H1 (cell line): ENCODE data around the gene B3GAT1. TPM values are rescaled to one million over a fixed set of nuclear protein-coding genes. Genes with fewer than 3 reads are reported as not detected.
A peak's percentile ranks its signal among the peaks of the same experiment; 100 is the strongest.

Experiments
- CTCF ChIA-PET: fragments of 300-600 bp; sonication (Branson Sonifier 250); formaldehyde crosslinking; loops from one replicate; lab custom pipeline; 2021; ENCODE audit not compliant: partially characterized antibody; lab: Charles Lee
- POLR2A ChIA-PET: fragments of 300-600 bp; sonication (Branson Sonifier 250); formaldehyde crosslinking; loops from one replicate; lab custom pipeline; 2021; ENCODE audit warnings: inconsistent platforms; ENCODE audit not compliant: partially characterized antibody; lab: Charles Lee
- DNase-seq, 2 experiments: peaks; one replicate each; pipeline versions ENCODE4 v3.0.0 to v3.0.0-alpha.2; 2010 to 2022; ENCODE audit warnings: low spot score in 2 of 2, low read depth in 1 of 2, mixed read lengths in 1 of 2
- FAIRE-seq: peaks from 2 replicates; lab custom pipeline; 2011; peaks lifted over from hg19 to GRCh38; lab: Jason Lieb, UNC
- H2AFZ ChIP-seq: 2 replicates; pipeline ENCODE4 v1.8.1; 2012; ENCODE audit warnings: low read length, inconsistent platforms
- H2AK5ac ChIP-seq: 2 replicates; pipeline ENCODE4 v1.6.1; 2013; ENCODE audit warnings: low read depth, low read length
- H2BK120ac ChIP-seq: replicated peaks from 2 replicates; pipeline ENCODE3; 2013; ENCODE audit warnings: low read depth, low read length, inconsistent platforms
- H2BK12ac ChIP-seq: 2 replicates; pipeline ENCODE4 v1.6.1; 2013; ENCODE audit warnings: low read depth, low read length
- H2BK15ac ChIP-seq: 2 replicates; pipeline ENCODE4 v1.6.1; 2013; ENCODE audit warnings: low read length
- H2BK20ac ChIP-seq: 2 replicates; pipeline ENCODE4 v1.6.1; 2013; ENCODE audit warnings: low read length
- H2BK5ac ChIP-seq: 2 replicates; pipeline ENCODE4 v1.6.1; 2013; ENCODE audit warnings: low read depth, low read length
- H3K14ac ChIP-seq: 2 replicates; pipeline ENCODE4 v1.6.1; 2013; ENCODE audit warnings: inconsistent platforms; ENCODE audit not compliant: insufficient read length
- H3K18ac ChIP-seq: 2 replicates; pipeline ENCODE4 v1.6.1; 2013; ENCODE audit warnings: low read length; ENCODE audit errors: extremely low read depth
- H3K23ac ChIP-seq: 2 replicates; pipeline ENCODE4 v1.6.1; 2013; ENCODE audit warnings: inconsistent platforms; ENCODE audit not compliant: insufficient read length
- H3K23me2 ChIP-seq: 2 replicates; pipeline ENCODE4 v1.6.1; 2013; ENCODE audit warnings: low read depth, low read length
- H3K27ac ChIP-seq: 2 replicates; pipeline ENCODE4 v1.6.1; 2011; ENCODE audit warnings: low read depth, low read length, inconsistent platforms
- H3K27me3 ChIP-seq, 4 experiments: replicated peaks in 1 of 4; 1 replicate in 1 of 4; 2 replicates in 3 of 4; pipeline versions ENCODE4 v1.6.1 to v1.8.1; 2011 to 2013; ENCODE audit warnings: low read length in 3 of 4, mild to moderate bottlenecking in 3 of 4, inconsistent platforms in 2 of 4, mixed read lengths in 2 of 4, moderate library complexity in 1 of 4; ENCODE audit not compliant: control insufficient read depth in 3 of 4, insufficient read depth in 3 of 4; ENCODE audit errors: extremely low read depth in 1 of 4
- H3K36me3 ChIP-seq, 4 experiments: 2 replicates each; pipeline versions ENCODE4 v1.6.1 to v1.8.1; 2011 to 2013; ENCODE audit warnings: mild to moderate bottlenecking in 4 of 4, low read length in 3 of 4, moderate library complexity in 2 of 4, control low read depth in 1 of 4, inconsistent platforms in 1 of 4; ENCODE audit not compliant: insufficient read depth in 4 of 4, control insufficient read depth in 2 of 4
- H3K4ac ChIP-seq: replicated peaks from 2 replicates; pipeline ENCODE3; 2013; ENCODE audit warnings: low read length, low read depth, mixed read lengths, inconsistent platforms; ENCODE audit not compliant: insufficient read length
- H3K4me1 ChIP-seq, 4 experiments: replicated peaks in 1 of 4; 1 replicate in 1 of 4; 2 replicates in 3 of 4; pipeline versions ENCODE4 v1.6.1 to v1.8.1; 2011 to 2013; ENCODE audit warnings: low read length in 3 of 4, inconsistent platforms in 2 of 4, mixed read lengths in 1 of 4; ENCODE audit not compliant: insufficient read depth in 4 of 4, control insufficient read depth in 3 of 4
- H3K4me2 ChIP-seq, 2 experiments: 2 replicates each; pipeline versions ENCODE4 v1.6.1 to v1.8.1; 2011 to 2013; ENCODE audit warnings: low read depth in 2 of 2, low read length in 2 of 2, control low read depth in 1 of 2, inconsistent platforms in 1 of 2, mild to moderate bottlenecking in 1 of 2; ENCODE audit not compliant: insufficient read depth in 1 of 2
- H3K4me3 ChIP-seq, 4 experiments: fragments of 200-600, 300-600 bp in 1 of 4; sonication (generic), shearing (Covaris generic), sonication (Bioruptor Twin) in 1 of 4; 2 replicates each; pipeline versions ENCODE4 v1.5.1 to v1.8.1; 2011 to 2016; ENCODE audit warnings: low read length in 4 of 4, low read depth in 3 of 4, control low read depth in 2 of 4, inconsistent platforms in 2 of 4, mild to moderate bottlenecking in 2 of 4, mixed read lengths in 1 of 4, moderate library complexity in 1 of 4; ENCODE audit not compliant: insufficient read depth in 2 of 4; ENCODE audit errors: extremely low read depth in 1 of 4
- H3K56ac ChIP-seq: replicated peaks from 2 replicates; pipeline ENCODE3; 2013; ENCODE audit warnings: low read depth, mild to moderate bottlenecking, mixed read lengths, low read length, inconsistent platforms; ENCODE audit not compliant: insufficient read length
- H3K79me1 ChIP-seq: 2 replicates; pipeline ENCODE4 v1.6.1; 2013; ENCODE audit warnings: low read depth, low read length, control low read depth
- H3K79me2 ChIP-seq, 2 experiments: 2 replicates each; pipeline versions ENCODE4 v1.6.1 to v1.8.1; 2012 to 2013; ENCODE audit warnings: low read length in 2 of 2, mild to moderate bottlenecking in 2 of 2, inconsistent platforms in 1 of 2; ENCODE audit not compliant: insufficient read depth in 2 of 2, control insufficient read depth in 1 of 2
- H3K9ac ChIP-seq, 4 experiments: replicated peaks in 1 of 4; 1 replicate in 1 of 4; 2 replicates in 3 of 4; pipeline versions ENCODE4 v1.6.1 to v1.8.1; 2011 to 2013; ENCODE audit warnings: low read depth in 3 of 4, low read length in 3 of 4, control low read depth in 2 of 4, mild to moderate bottlenecking in 2 of 4, moderate library complexity in 2 of 4, inconsistent platforms in 1 of 4; ENCODE audit errors: extremely low read depth in 1 of 4
- H3K9me3 ChIP-seq, 2 experiments: 2 replicates each; pipeline versions ENCODE4 v1.6.1 to v1.8.1; 2012 to 2013; ENCODE audit warnings: mild to moderate bottlenecking in 2 of 2, moderate library complexity in 2 of 2, control low read depth in 1 of 2, inconsistent platforms in 1 of 2, low read depth in 1 of 2, low read length in 1 of 2, mixed read lengths in 1 of 2; ENCODE audit not compliant: insufficient read depth in 2 of 2
- H4K20me1 ChIP-seq, 2 experiments: replicated peaks in 1 of 2; 2 replicates each; pipeline versions ENCODE3 to v1.8.1; 2011 to 2013; ENCODE audit warnings: inconsistent platforms in 2 of 2, low read length in 2 of 2, mild to moderate bottlenecking in 1 of 2; ENCODE audit not compliant: insufficient read depth in 2 of 2, control insufficient read depth in 1 of 2
- H4K5ac ChIP-seq: 2 replicates; pipeline ENCODE4 v1.6.1; 2013; ENCODE audit warnings: low read length, low read depth, mixed read lengths, inconsistent platforms; ENCODE audit not compliant: insufficient read length
- H4K8ac ChIP-seq: 2 replicates; pipeline ENCODE4 v1.8.0; 2013; ENCODE audit warnings: mild to moderate bottlenecking, moderate library complexity, low read length, inconsistent platforms; ENCODE audit not compliant: insufficient read depth; ENCODE audit errors: extremely low read depth
- H4K91ac ChIP-seq: replicated peaks from 2 replicates; pipeline ENCODE3; 2013; ENCODE audit warnings: low read length, mixed read lengths, inconsistent platforms; ENCODE audit not compliant: insufficient read length
- CTBP2 ChIP-seq: IDR thresholded peaks from 2 replicates; pipeline ENCODE4 v1.7.0; 2011; ENCODE audit warnings: borderline replicate concordance, mild to moderate bottlenecking, moderate library complexity, mixed read lengths, low read length; ENCODE audit not compliant: insufficient read depth, insufficient read length
- CTCF ChIP-seq, 3 experiments: IDR thresholded peaks; 1 replicate in 2 of 3; 2 replicates in 1 of 3; pipeline versions ENCODE4 v1.5.1 to v1.6.1; 2011; ENCODE audit warnings: low read length in 3 of 3, mild to moderate bottlenecking in 3 of 3, inconsistent platforms in 2 of 3, low read depth in 1 of 3, moderate library complexity in 1 of 3; ENCODE audit not compliant: insufficient read depth in 1 of 3; ENCODE audit errors: control extremely low read depth in 1 of 3
- HDAC2 ChIP-seq, 2 experiments: fragments of 300-600 bp in 1 of 2; sonication (generic) in 1 of 2; IDR thresholded peaks; 2 replicates each; pipeline ENCODE4 v1.6.1; 2011 to 2012; ENCODE audit warnings: low read depth in 2 of 2, low read length in 2 of 2, mild to moderate bottlenecking in 2 of 2, moderate library complexity in 2 of 2, borderline replicate concordance in 1 of 2, inconsistent platforms in 1 of 2
- JUND ChIP-seq: IDR thresholded peaks from 2 replicates; pipeline ENCODE4 v1.6.1; 2011; ENCODE audit warnings: mild to moderate bottlenecking, improper control_type of control experiment, low read length
- RFX5 ChIP-seq: IDR thresholded peaks from 2 replicates; pipeline ENCODE4 v1.6.1; 2011; ENCODE audit warnings: low read depth, low read length, improper control_type of control experiment, borderline replicate concordance
- WGBS, 2 experiments: shearing (Covaris generic) in 1 of 2; methylation state at CpG; one replicate each; pipeline versions ENCODE4 v1.1.6 to v1.1.7; 2013 to 2015; ENCODE audit warnings: low lambda C conversion rate in 2 of 2, mixed read lengths in 2 of 2, inconsistent platforms in 1 of 2, low coverage in 1 of 2, missing lambda C conversion rate in 1 of 2; ENCODE audit not compliant: insufficient replicate concordance in 2 of 2, insufficient coverage in 1 of 2, insufficient read length in 1 of 2; ENCODE audit errors: extremely low coverage in 1 of 2, missing lambda C conversion rate in 1 of 2; 5-methylcytosine and 5-hydroxymethylcytosine counted together
- polyA plus RNA-seq, 7 experiments: library from polyadenylated mRNA; depleted of rRNA in 3 of 7; stranded (reverse) in 5 of 7; unstranded in 2 of 7; fragments of >200 nt in 5 of 7; fragments of 200-250 nt in 2 of 7; gene quantifications; 1 replicate in 5 of 7; 2 replicates in 1 of 7; 4 replicates in 1 of 7; pipeline versions ENCODE4 v1.2.1 to v1.2.3, GENCODE V29; 2011 to 2013; ENCODE audit warnings: missing spikeins in 2 of 7, mixed read lengths in 2 of 7
- total RNA-seq: library from RNA; stranded (reverse); fragmentation: NEBNext Ultra II Directional; extraction: Animal tissue kit (Norgen Biotek cat#: 25700); gene quantifications from 2 replicates; pipeline ENCODE4 v1.2.1, GENCODE V29; 2021

B3GAT1 gene
- total and polyA plus RNA-seq, 2 of the 8 experiments (the other 6 are each of a cell fraction or from before 2014, with no cell fraction given) = 19.7 to 32.4 TPM

- no peak overlapping the region for H3K4me3 ChIP-seq
- H3K79me2 ChIP-seq = no peaks in the 10 kb centered on the region
- H3K4me1 ChIP-seq = peaks cover 0 to 3% (median 0%) of the 10 kb centered on the region in 4 experiments; a peak in 1 of 7 replicates
- FAIRE-seq (no peak), DNase-seq (no peak)
- no peak overlapping the region for H2BK15ac ChIP-seq
- no peak overlapping the region for H4K91ac ChIP-seq
- ChIA-PET CTCF (interaction anchor here (1.1 to 4.8 kb wide), 4 partner anchors 14 to 130 kb away, joined by 3 to 17 read pairs (median 8); no protein-coding TSS in a partner anchor), POLR2A (interaction anchor here (0.7 kb wide), 1 partner anchor 156 kb away, joined by 3 read pairs; no protein-coding TSS in a partner anchor)
- H3K36me3 ChIP-seq = no peaks in the 10 kb centered on the region; a peak in 2 of 8 replicates
- no peak overlapping the region for H2BK20ac ChIP-seq
- H3K27ac ChIP-seq = no peak overlapping the region
- no peaks in the 10 kb centered on the region for H3K27me3 ChIP-seq
- no peak overlapping the region for H3K18ac ChIP-seq
- H3K23ac ChIP-seq = no peak overlapping the region
- no peak overlapping the region for H3K56ac ChIP-seq
- TF ChIP-seq CTBP2 (no peak), RFX5 (no peak), CTCF (IDR thresholded peaks at IDR 0.05; ENCODE audit: control extremely low read depth in 1 of 3, insufficient read depth in 1 of 3, low read depth in 1 of 3, low read length in 3 of 3) (peak in 1 of 3 experiments; percentile 3; a peak in 1 of 4 replicates), JUND (no peak), HDAC2 (IDR thresholded peaks at IDR 0.05; ENCODE audit: borderline replicate concordance in 1 of 2, low read depth in 2 of 2, low read length in 2 of 2) (no peak)
- no peak overlapping the region for H3K14ac ChIP-seq
- H4K20me1 ChIP-seq = peaks cover 8 to 19% of the 10 kb centered on the region in 2 experiments
- H3K4me2 ChIP-seq = no peak overlapping the region
- H2BK120ac ChIP-seq = no peak overlapping the region
- H3K9ac ChIP-seq = no peak overlapping the region
- H2BK12ac ChIP-seq = no peak overlapping the region
- H2BK5ac ChIP-seq = peak overlapping the region; percentile 21; the same call in 1 of the 2 replicates
- 94% methylated on average over 22 of the region's 25 CpGs; no CpG with 5 or more reads in 1 of the 2 experiments for WGBS, 2 experiments
- no peak overlapping the region for H2AFZ ChIP-seq
- H4K5ac ChIP-seq = no peak overlapping the region
- H3K4ac ChIP-seq = no peak overlapping the region
- H3K9me3 ChIP-seq = no peaks in the 10 kb centered on the region
- peak overlapping the region; percentile 42; the same call in 1 of the 2 replicates for H4K8ac ChIP-seq
- H3K23me2 ChIP-seq = no peaks in the 10 kb centered on the region
- H2AK5ac ChIP-seq = no peak overlapping the region
- H3K79me1 ChIP-seq = 0 out of 2 replicates have a peak, but pooled peaks cover 2% of the 10 kb centered on the region
Measured at GRCh38 chr11:134389464-134390180, 22.4 kb downstream of the B3GAT1 start.
